NCI-H82 treated with DMSO at 0.1 percent for 48 hours (cell line): ENCODE data around the gene LHB.

Experiments
- DNase-seq: peaks from one replicate; lab custom pipeline; 2025; ENCODE audit not compliant: unreplicated experiment; lab: John Stamatoyannopoulos, UW

Gene LHB

GRCh38 chr19:48986211-48986610, 30.7 kb downstream of the LHB start:
- DNase-seq = no peak

- no peak for DNase-seq
These were observed 31.2 kb downstream of the LHB start for GRCh38 chr19:48985711-48986110.

GRCh38 chr19:48982280-48982679, 34.6 kb downstream of the LHB start:
- no peak for DNase-seq

- DNase-seq = no peak
These were observed 39.8 kb downstream of the LHB start for GRCh38 chr19:48977061-48977460.

GRCh38 chr19:48975947-48976847, 40.7 kb downstream of the LHB start:
- DNase-seq = no peak

GRCh38 chr19:48970923-48971395, 45.9 kb downstream of the LHB start:
- DNase-seq = peak; percentile 62

- no peak for DNase-seq
These were observed 46.6 kb downstream of the LHB start for GRCh38 chr19:48970139-48970766.

- peak; percentile 51 for DNase-seq
These were observed 47.4 kb downstream of the LHB start for GRCh38 chr19:48969276-48970138.

GRCh38 chr19:48968813-48969218, 48.1 kb downstream of the LHB start:
- DNase-seq = no peak

- DNase-seq = no peak
These were observed 48.7 kb downstream of the LHB start for GRCh38 chr19:48968179-48968661.

- DNase-seq = no peak
These were observed 49.3 kb downstream of the LHB start for GRCh38 chr19:48967346-48968178.

GRCh38 chr19:48966541-48967345, 50.1 kb downstream of the LHB start:
- no peak for DNase-seq
